Thoracic aorta (tissue), 2 donors: ENCODE measurements around the gene UMPS. TPM values are rescaled to one million over a fixed set of nuclear protein-coding genes. Genes with fewer than 3 reads are reported as not detected.
"Not testable (repeated sequence)": the region's sequence is repeated elsewhere in the genome, so short reads cannot be mapped to it uniquely, and the experiment has no call there.

Experiments used
- ATAC-seq: fragments of 150-250 bp; one replicate; pipeline ENCODE4 v1.8.0; 2017; ENCODE audit warnings: low read depth; ENCODE audit not compliant: insufficient number of reproducible peaks, low FRiP score
- DNase-seq: peaks from one replicate; pipeline ENCODE4 v3.0.0-alpha.2; 2020; ENCODE audit warnings: low spot score
- H3K27ac ChIP-seq, 2 donors: fragments of 200-600 bp; sonication (generic); 1 replicate in 1 of 2; 2 replicates in 1 of 2; pipeline ENCODE4 v1.5.1; 2016; ENCODE audit warnings: mild to moderate bottlenecking in 2 of 2, moderate library complexity in 2 of 2
- H3K27me3 ChIP-seq: fragments of 200-600 bp; sonication (generic); replicated peaks from 2 replicates; pipeline ENCODE4 v1.6.0; 2016; ENCODE audit warnings: mild to moderate bottlenecking; ENCODE audit not compliant: insufficient read depth
- H3K36me3 ChIP-seq: fragments of 200-600 bp; sonication (generic); one replicate; pipeline ENCODE4 v1.5.1; 2016
- H3K4me1 ChIP-seq, 2 donors: fragments of 200-600 bp; sonication (generic); 1 replicate in 1 of 2; 2 replicates in 1 of 2; pipeline versions ENCODE4 v1.5.1 to v1.6.0; 2016; ENCODE audit warnings: low read depth in 2 of 2, mild to moderate bottlenecking in 1 of 2; ENCODE audit not compliant: control insufficient read depth in 1 of 2
- H3K4me3 ChIP-seq: fragments of 200-600 bp; sonication (generic); 2 replicates; pipeline ENCODE4 v1.5.1; 2016; ENCODE audit warnings: mild to moderate bottlenecking
- H3K9me3 ChIP-seq: fragments of 200-600 bp; sonication (generic); 2 replicates; pipeline ENCODE4 v1.5.1; 2016
- total RNA-seq, 2 donors: library from RNA; depleted of rRNA; stranded (reverse); fragments of >200 nt; gene quantifications; one replicate each; pipeline versions ENCODE4 v1.1.0 to v1.2.3, GENCODE V29; 2016
- TF ChIP-seq, protein P1 (sequence below): fragments of 200-600 bp; sonication (generic); IDR thresholded peaks from one replicate; pipeline ENCODE4 v1.5.1; 2019; ENCODE audit warnings: antibody characterized with exemption

The UMPS gene
- total RNA-seq, 2 donors from 2014 or later = 20.8 to 29.6 TPM

DNA sequence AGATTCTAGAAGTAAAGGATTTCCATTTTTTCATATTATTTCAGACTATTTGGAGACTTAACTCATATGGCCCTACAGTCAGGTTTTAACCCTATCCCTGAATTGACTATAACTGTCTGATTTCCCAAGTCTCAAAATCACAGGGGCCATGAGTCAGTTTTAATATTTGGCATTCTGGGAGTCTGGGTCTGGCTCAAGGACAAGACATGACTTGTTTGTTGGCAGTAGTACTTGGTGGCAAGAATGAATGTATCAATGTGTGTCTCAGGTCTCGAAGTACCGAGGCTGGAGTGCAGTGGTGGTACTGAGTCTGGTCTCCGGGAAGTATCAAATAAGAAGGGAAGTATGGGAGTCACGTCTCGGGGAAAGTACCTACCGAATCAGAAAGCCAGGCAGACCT is 10.8 kb downstream of the UMPS start:
- ATAC-seq = no peak
- no peaks in the 10 kb centered on the region for H3K4me1 ChIP-seq
- H3K4me3 ChIP-seq = no peak overlapping the region
- DNase-seq = no peak
- H3K36me3 ChIP-seq = peaks cover 16% of the 10 kb centered on the region
- TF ChIP-seq, protein P1, sequence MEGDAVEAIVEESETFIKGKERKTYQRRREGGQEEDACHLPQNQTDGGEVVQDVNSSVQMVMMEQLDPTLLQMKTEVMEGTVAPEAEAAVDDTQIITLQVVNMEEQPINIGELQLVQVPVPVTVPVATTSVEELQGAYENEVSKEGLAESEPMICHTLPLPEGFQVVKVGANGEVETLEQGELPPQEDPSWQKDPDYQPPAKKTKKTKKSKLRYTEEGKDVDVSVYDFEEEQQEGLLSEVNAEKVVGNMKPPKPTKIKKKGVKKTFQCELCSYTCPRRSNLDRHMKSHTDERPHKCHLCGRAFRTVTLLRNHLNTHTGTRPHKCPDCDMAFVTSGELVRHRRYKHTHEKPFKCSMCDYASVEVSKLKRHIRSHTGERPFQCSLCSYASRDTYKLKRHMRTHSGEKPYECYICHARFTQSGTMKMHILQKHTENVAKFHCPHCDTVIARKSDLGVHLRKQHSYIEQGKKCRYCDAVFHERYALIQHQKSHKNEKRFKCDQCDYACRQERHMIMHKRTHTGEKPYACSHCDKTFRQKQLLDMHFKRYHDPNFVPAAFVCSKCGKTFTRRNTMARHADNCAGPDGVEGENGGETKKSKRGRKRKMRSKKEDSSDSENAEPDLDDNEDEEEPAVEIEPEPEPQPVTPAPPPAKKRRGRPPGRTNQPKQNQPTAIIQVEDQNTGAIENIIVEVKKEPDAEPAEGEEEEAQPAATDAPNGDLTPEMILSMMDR = no peak
- no peaks in the 10 kb centered on the region for H3K9me3 ChIP-seq
- no peaks in the 10 kb centered on the region for H3K27me3 ChIP-seq
- H3K27ac ChIP-seq = no peak overlapping the region

DNA sequence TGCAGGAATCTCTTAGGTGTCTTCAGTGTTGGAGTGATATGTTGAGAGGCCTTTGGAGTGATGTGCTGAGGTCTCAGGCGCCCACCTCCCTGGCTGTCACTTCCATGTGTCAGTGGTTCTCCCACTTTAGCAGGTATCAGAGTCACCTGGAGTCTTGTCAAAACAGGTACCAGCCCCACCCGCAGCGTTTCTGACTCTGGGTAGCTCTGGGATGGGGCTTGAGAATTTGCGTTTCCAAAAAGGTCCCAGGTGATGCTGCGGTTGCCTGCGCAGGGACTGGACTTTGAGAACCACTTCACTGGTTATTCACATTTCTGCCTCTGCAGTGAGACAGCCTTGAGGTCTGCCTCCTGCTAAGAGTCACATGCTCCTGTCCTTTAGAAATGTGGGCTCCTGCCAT is 15.5 kb downstream of the UMPS start:
- Histone ChIP-seq H3K27ac (no peak overlapping the region), H3K4me1 (no peaks in the 10 kb centered on the region), H3K4me3 (no peak overlapping the region), H3K36me3 (peaks cover 9% of the 10 kb centered on the region), H3K27me3 (no peaks in the 10 kb centered on the region), H3K9me3 (no peaks in the 10 kb centered on the region)
- no peak for ATAC-seq
- TF ChIP-seq, protein P1 = no peak
- no peak for DNase-seq

DNA sequence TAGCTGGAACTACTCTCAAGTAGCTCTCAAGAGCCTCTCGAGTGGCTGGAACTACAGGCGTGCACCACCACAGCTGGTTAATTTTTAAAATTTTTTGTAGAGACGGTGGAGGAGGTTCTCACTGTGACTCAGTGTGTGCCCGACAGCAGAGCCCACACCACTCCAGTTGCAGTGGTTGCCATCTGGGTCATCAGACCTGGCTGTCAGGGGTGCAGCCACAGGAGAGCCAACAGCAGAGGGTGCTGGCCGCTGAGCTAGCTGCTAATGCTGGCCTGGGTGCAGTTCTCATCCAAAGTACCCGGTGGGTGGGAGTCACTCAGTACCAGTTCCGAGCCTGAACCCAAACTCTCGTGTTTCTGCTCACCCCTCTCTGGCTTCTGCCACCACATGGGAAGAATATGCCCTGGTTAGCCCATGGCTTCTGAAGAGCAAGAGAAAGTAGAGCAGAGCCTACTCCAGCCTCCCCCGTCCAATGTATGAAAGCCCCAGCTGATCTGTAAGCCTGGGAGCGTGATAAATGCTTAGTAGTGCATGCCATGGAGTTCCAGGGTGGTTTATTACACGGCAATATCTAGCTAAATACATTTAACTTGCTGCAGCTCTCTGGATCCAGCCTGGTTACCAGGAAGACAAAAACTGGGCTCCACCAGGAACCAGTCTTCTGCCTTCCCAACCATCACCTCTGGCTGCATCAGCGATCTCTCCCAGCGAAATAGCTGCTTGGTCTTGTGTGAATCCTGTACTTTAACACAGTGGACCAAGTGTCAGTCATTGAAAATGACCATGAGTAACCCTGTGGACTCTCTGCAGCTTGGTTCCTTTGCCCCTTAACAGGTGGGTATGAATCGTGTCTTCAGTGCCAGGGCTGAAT is 17.1 kb downstream of the UMPS start:
- ATAC-seq = no peak
- Histone ChIP-seq H3K4me3 (no peak overlapping the region), H3K36me3 (peaks cover 9% of the 10 kb centered on the region), H3K27me3 (no peaks in the 10 kb centered on the region), H3K9me3 (no peaks in the 10 kb centered on the region), H3K4me1 (no peaks in the 10 kb centered on the region), H3K27ac (no peak overlapping the region)
- no peak for DNase-seq
- TF ChIP-seq, protein P1 = no peak

DNA sequence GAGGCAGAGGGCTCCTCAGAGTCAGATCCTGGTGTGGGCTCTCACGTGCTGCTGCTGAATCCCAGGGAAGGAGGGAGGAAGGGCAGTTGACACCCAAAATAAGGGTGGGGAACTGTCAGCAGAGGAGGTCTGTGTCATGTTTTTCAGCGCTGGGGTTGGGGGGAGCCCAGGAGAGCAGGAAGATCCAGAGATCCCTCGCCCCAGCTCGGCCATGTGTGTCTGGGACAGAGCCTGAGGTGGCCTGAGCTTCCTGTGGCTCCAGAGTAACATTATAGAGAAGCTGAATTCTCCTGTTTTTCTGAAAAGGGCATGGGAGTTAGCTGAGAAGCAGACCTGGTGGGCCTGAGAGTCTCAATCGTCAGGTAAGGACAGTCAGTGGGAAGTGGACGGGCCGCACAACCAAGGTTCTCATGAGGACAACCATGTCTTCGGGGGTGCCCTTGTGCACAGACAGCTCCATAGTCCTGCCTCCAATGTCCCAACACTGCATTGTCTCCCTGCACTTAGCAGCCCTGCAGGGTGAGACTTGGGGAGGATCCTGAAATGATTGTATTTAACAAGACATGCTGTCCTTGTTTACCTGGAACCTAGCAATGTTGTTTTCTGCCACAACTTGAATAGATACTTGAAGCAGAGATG is 18.4 kb downstream of the UMPS start:
- Histone ChIP-seq H3K36me3 (peaks cover 9% of the 10 kb centered on the region), H3K9me3 (no peaks in the 10 kb centered on the region), H3K27ac (no peak overlapping the region), H3K4me1 (no peaks in the 10 kb centered on the region), H3K27me3 (no peaks in the 10 kb centered on the region), H3K4me3 (no peak overlapping the region)
- ATAC-seq = no peak
- TF ChIP-seq, protein P1 = no peak
- DNase-seq = no peak

- H3K4me1 ChIP-seq, DNase-seq, H3K27me3 ChIP-seq, H3K27ac ChIP-seq, H3K36me3 ChIP-seq, H3K9me3 ChIP-seq, H3K4me3 ChIP-seq, ATAC-seq: not testable (repeated sequence)
Observed at GRCh38 chr3:124749877-124750276, 19.6 kb downstream of the UMPS start.
